ENCODE results near the gene EID2B.

EID2B gene

DNA sequence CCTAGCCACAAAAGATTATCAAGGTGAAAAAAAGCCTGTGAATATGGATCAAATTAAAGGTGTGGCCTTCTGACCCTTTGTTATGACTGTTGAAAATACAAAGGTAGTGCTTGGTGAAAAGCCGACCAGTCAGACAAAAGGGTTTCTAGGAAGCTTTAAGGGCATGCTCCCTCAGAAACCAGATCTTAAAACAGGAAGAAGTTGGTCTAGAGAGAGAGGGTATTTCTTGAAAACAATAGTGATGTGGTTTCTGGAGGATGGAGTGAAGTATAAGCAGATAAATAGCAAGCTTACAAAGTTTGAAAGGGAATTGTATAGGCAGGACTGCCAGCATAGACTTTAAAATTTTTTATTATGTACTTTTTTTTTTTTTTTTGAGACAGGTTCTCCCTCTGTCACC is 12.3 kb upstream of the EID2B start:
- H3K4me3 ChIP-seq (ENCODE audit: low read length) = no peak overlapping the region
- H3K27ac ChIP-seq (ENCODE audit: low read depth, low read length) = no peak overlapping the region
- peaks cover 3% of the 10 kb centered on the region for H3K4me1 ChIP-seq (ENCODE audit: control insufficient read depth, insufficient read depth, low read length)
- no peaks in the 10 kb centered on the region for H3K27me3 ChIP-seq (ENCODE audit: control insufficient read depth, insufficient read depth, low read length)
- no peaks in the 10 kb centered on the region for H3K36me3 ChIP-seq (ENCODE audit: control insufficient read depth, insufficient read depth, low read length)
- no peak overlapping the region for H3K9ac ChIP-seq (ENCODE audit: low read length)

DNA sequence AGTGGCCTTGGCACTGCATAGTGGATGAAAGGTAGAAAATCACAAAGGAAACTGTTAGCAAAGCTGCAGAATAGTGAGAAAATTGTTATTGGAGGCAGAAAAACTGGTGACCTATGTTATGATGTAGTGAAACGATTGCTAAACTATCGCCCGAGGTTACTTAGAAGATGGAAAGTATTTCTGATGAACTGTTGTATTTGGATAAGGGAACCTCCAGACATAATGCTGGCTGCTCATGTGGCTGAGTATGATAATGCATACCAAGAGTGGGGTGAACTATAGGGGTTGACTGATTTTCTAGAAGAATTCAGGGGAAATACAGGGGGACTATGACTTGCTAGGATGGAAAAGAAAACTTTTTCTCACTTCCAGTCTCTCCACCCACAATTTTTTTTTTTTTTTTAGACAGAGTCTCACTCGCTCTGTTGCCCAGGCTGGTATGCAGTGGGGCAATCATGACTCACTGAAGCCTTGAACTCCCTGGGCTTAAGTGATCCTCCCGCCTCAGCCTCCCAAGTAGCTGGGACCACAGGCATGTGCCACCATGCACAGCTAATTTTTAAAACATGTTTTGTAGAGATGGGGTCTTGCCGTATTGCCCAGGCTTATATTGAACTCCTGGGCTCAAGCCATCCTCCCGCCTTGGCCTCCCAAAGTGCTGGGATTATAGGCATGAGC is 11.7 kb upstream of the EID2B start:
- H3K4me1 ChIP-seq (ENCODE audit: control insufficient read depth, insufficient read depth, low read length) = peaks cover 3% of the 10 kb centered on the region
- no peak overlapping the region for H3K9ac ChIP-seq (ENCODE audit: low read length)
- H3K27me3 ChIP-seq (ENCODE audit: control insufficient read depth, insufficient read depth, low read length) = no peaks in the 10 kb centered on the region
- no peak overlapping the region for H3K4me3 ChIP-seq (ENCODE audit: low read length)
- H3K36me3 ChIP-seq (ENCODE audit: control insufficient read depth, insufficient read depth, low read length) = no peaks in the 10 kb centered on the region
- H3K27ac ChIP-seq (ENCODE audit: low read depth, low read length) = no peak overlapping the region

DNA sequence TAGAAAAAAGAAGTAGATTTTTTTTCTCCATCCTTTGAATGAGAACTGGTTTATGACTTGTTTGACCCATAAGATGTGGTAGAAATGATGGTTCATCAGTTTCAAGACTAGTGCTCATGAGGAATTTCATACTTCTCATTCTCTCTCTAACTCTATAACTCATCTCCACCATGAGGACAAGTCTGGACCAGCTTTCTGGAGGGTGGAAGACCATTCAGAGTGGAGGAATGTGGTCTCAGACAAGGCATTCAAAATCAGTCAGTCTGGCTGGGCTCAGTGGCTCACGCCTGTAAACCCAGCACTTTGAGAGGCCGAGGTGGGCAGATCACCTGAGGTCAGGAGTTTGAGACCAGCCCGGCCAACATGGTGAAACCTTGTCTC is 10.8 kb upstream of the EID2B start:
- Histone ChIP-seq H3K27me3 (ENCODE audit: control insufficient read depth, insufficient read depth, low read length) (no peaks in the 10 kb centered on the region), H3K27ac (ENCODE audit: low read depth, low read length) (no peak overlapping the region), H3K4me1 (ENCODE audit: control insufficient read depth, insufficient read depth, low read length) (peaks cover 9% of the 10 kb centered on the region), H3K9ac (ENCODE audit: low read length) (no peak overlapping the region), H3K36me3 (ENCODE audit: control insufficient read depth, insufficient read depth, low read length) (no peaks in the 10 kb centered on the region), H3K4me3 (ENCODE audit: low read length) (no peak overlapping the region)

DNA sequence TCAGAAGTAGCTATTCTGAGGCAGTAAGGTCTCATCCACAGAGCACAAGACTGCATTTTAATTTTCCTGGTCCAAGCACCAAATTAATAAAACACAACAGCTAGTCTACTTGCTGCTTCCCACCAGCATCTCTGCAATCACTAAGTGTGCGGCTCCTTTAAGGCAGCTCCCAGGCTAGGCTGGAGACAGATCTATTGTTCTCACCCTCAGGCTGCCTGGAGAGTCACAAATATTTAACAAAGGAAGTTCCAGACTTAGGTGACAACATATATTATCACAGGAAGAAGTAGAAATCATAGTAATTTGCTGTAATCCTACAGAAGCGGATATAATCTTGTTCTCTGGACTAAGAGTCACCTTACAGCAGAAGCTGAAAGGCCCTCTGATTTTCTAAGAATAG is 9.6 kb upstream of the EID2B start:
- no peaks in the 10 kb centered on the region for H3K36me3 ChIP-seq (ENCODE audit: control insufficient read depth, insufficient read depth, low read length)
- H3K4me1 ChIP-seq (ENCODE audit: control insufficient read depth, insufficient read depth, low read length) = peaks cover 9% of the 10 kb centered on the region
- H3K4me3 ChIP-seq (ENCODE audit: low read length) = no peak overlapping the region
- H3K9ac ChIP-seq (ENCODE audit: low read length) = no peak overlapping the region
- H3K27me3 ChIP-seq (ENCODE audit: control insufficient read depth, insufficient read depth, low read length) = no peaks in the 10 kb centered on the region
- H3K27ac ChIP-seq (ENCODE audit: low read depth, low read length) = no peak overlapping the region

DNA sequence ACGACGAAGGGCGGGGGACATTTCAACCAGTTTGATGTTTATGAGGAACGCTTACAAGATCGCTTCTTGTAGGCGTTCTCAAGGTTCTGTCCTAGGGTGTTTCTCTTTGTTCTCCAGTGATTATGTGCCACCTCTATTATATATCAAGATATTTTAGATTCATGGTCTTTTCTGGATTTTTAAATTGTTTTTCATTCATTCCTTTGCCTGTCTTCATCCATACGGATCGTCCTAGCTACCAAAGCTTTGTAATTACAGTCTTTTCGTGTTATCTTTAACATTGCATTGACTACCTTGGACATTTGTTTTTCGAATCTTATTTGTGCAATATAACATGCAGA is 7.7 kb upstream of the EID2B start:
- H3K27ac ChIP-seq (ENCODE audit: low read depth, low read length) = no peak overlapping the region
- peak overlapping the region; percentile 60 for H3K4me3 ChIP-seq (ENCODE audit: low read length)
- H3K9ac ChIP-seq (ENCODE audit: low read length) = no peak overlapping the region
- H3K36me3 ChIP-seq (ENCODE audit: control insufficient read depth, insufficient read depth, low read length) = no peaks in the 10 kb centered on the region
- peaks cover 9% of the 10 kb centered on the region for H3K4me1 ChIP-seq (ENCODE audit: control insufficient read depth, insufficient read depth, low read length)
- no peaks in the 10 kb centered on the region for H3K27me3 ChIP-seq (ENCODE audit: control insufficient read depth, insufficient read depth, low read length)

DNA sequence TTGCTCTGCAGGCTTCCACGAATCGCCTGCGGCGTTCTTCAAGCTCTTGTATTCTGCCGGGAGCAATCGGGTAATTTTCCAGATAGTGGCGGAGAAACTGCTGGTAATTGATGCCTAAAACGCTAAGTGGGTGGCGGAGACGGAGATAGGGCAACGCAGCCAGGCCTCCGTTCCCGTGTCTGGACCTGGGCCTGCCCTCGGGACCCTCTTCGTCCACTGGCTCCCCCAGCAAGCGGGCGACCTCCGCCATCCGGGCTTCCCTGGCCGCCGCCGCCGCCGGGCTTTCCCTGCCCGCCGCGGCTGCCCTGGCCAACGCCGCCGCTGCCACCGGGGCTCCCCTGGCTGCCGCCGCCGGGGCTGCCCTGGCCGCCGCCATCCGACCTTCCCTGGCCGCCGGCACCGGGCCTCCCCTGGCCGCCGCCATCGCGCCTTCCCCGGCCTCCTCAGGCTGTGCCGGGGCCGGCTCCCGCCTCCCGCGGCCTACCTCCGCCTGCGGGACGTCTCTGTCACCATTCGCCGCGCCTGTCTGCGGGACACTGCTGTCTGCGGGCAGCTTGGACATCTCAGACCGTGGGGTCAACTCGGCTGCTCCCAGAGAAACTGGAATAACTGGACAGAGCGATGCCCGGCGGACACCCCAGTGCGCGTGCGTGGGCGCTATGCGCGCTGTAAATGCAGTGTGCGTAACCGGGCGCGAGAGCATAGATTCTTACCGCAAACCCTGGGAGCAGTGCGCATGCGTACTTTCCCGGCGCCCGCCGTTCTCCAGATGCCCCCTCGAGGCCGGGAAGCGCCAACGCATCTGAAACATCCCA is 7.1 kb upstream of the EID2B start, which contains the start of gene EID2:
EID2 (minus strand) TSS at position 644 of the 815 bp plus-strand sequence; CDS start at position 562, 82 bp downstream.
- H3K27ac ChIP-seq (ENCODE audit: low read depth, low read length) = peak within 1 kb of the TSS; percentile 93
- no peaks in the 10 kb centered on the region for H3K36me3 ChIP-seq (ENCODE audit: control insufficient read depth, insufficient read depth, low read length)
- peak within 1 kb of the TSS; percentile 60 for H3K4me3 ChIP-seq (ENCODE audit: low read length)
- peak within 1 kb of the TSS; percentile 3 for H3K9ac ChIP-seq (ENCODE audit: low read length)
- H3K4me1 ChIP-seq (ENCODE audit: control insufficient read depth, insufficient read depth, low read length) = peaks cover 9% of the 10 kb centered on the region
- H3K27me3 ChIP-seq (ENCODE audit: control insufficient read depth, insufficient read depth, low read length) = no peaks in the 10 kb centered on the region

DNA sequence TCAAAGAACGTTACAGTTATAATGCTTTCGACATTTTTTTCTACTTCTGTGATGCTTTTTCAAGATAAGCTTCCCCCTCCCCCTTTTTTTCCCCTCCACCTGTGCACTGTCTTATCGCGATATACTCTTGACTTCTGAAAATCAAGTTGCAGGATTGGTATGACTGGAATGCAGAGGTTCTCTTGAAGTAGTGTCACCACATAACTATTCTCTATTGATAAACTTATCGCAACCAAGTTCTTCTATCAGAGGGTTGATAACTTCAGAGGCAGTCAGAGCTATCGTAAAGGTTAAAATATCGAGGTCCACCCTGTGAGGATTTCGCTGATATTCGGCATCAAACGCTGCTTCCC is 6.5 kb upstream of the EID2B start:
- Histone ChIP-seq H3K27me3 (ENCODE audit: control insufficient read depth, insufficient read depth, low read length) (no peaks in the 10 kb centered on the region), H3K9ac (ENCODE audit: low read length) (peak overlapping the region; percentile 3), H3K36me3 (ENCODE audit: control insufficient read depth, insufficient read depth, low read length) (no peaks in the 10 kb centered on the region), H3K4me3 (ENCODE audit: low read length) (peak overlapping the region; percentile 60), H3K4me1 (ENCODE audit: control insufficient read depth, insufficient read depth, low read length) (peaks cover 9% of the 10 kb centered on the region), H3K27ac (ENCODE audit: low read depth, low read length) (peak overlapping the region; percentile 93)

DNA sequence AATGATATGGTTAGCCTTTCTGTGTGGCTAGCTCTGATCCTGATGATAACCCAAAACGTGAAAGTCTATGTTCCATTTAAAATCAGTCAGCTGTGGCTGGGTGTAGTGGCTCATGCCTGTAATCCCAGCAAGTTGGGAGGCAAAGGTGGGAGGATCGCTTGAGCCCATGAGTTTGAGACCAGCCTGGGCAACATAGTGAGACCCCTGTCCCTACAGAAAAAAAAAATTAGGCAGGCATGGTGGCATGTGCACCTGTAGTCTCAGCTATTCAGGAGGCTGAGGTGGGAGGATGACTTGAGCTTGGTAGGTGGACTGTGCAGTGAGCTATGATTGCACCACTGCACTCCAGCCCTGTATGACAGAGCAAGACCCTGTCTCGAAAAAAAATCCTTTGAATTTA is 1.1 kb upstream of the EID2B start:
- H3K4me1 ChIP-seq (ENCODE audit: control insufficient read depth, insufficient read depth, low read length) = peaks cover 10% of the 10 kb centered on the region
- no peak overlapping the region for H3K4me3 ChIP-seq (ENCODE audit: low read length)

DNA sequence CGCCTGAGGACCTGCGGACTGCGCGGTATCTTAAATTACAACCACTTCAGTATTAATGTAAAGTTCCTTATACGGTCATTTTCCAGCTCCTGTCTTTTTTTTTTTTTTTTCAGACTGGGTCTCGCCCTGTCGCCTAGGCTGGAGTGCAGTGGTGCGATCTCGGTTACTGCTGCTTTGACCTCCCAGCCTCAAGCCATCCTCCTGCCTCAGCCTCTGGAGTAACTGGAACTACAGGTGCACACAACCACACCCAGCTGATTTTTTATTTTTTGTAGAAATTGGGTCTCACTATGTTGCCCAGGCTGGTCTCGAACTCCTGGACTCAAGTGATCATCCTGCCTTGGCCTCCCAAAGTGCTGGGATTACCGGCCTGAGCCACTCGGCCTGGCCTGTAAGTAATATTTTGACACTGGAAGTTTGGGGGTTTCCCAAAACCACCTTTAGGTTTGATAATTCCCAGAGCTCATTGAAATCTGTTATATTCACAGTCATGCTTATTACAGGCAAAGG is 406 bp upstream of the EID2B start:
- Histone ChIP-seq H3K36me3 (ENCODE audit: control insufficient read depth, insufficient read depth, low read length) (no peaks in the 10 kb centered on the region), H3K27me3 (ENCODE audit: control insufficient read depth, insufficient read depth, low read length) (no peaks in the 10 kb centered on the region), H3K4me3 (ENCODE audit: low read length) (no peak overlapping the region), H3K27ac (ENCODE audit: low read depth, low read length) (no peak overlapping the region), H3K4me1 (ENCODE audit: control insufficient read depth, insufficient read depth, low read length) (peaks cover 9% of the 10 kb centered on the region), H3K9ac (ENCODE audit: low read length) (no peak overlapping the region)

More for the DNA sequence above, 1.1 kb upstream of the EID2B start:
- Histone ChIP-seq H3K36me3 (ENCODE audit: control insufficient read depth, insufficient read depth, low read length) (no peaks in the 10 kb centered on the region), H3K27ac (ENCODE audit: low read depth, low read length) (no peak overlapping the region), H3K9ac (ENCODE audit: low read length) (no peak overlapping the region), H3K27me3 (ENCODE audit: control insufficient read depth, insufficient read depth, low read length) (no peaks in the 10 kb centered on the region)

DNA sequence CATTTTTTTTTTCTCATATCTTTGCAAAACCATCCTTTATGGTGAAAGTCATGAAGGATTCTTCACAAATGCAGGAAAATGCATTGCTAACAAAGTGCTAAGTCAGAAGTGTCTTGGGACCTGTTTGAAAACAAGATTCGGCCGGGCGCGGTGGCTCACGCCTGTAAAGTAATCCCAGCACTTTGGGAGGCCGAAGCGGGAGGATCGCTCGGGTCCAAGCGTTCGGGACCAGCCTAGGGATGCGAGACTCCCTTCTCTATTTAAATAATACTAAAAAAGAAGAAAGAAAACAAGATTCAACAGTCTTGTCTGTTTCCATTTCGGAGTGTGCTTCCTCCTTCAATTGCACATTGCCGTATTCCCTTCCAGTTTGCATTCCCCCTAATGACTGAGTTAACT is 819 bp downstream of the EID2B start:
- H3K27ac ChIP-seq (ENCODE audit: low read depth, low read length) = peak overlapping the region; percentile 81
- H3K4me3 ChIP-seq (ENCODE audit: low read length) = peak overlapping the region; percentile 90
- H3K27me3 ChIP-seq (ENCODE audit: control insufficient read depth, insufficient read depth, low read length) = no peaks in the 10 kb centered on the region
- H3K36me3 ChIP-seq (ENCODE audit: control insufficient read depth, insufficient read depth, low read length) = no peaks in the 10 kb centered on the region
- H3K4me1 ChIP-seq (ENCODE audit: control insufficient read depth, insufficient read depth, low read length) = peaks cover 9% of the 10 kb centered on the region
- peak overlapping the region; percentile 87 for H3K9ac ChIP-seq (ENCODE audit: low read length)

DNA sequence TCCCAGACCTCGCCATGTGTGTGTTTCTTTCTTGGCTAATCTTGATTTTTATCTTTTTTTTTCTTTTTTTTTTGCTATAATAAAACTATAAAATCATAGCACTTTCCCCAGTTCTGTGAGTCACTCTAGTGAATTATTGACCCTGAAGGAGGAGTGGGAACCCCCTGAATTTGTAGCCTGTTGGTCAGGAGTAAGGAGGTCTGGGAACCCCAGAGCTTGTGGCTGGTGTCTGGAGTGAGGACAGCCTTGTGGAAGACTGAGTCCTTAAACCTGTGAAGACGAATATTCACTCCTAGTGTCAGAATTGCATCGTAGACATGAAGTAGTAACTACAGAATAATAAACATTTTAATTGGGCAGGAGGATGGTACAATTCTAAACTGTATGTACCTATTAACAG is 7.4 kb downstream of the EID2B start:
- no peak overlapping the region for H3K27ac ChIP-seq (ENCODE audit: low read depth, low read length)
- no peaks in the 10 kb centered on the region for H3K4me1 ChIP-seq (ENCODE audit: control insufficient read depth, insufficient read depth, low read length)
- H3K36me3 ChIP-seq (ENCODE audit: control insufficient read depth, insufficient read depth, low read length) = no peaks in the 10 kb centered on the region
- H3K9ac ChIP-seq (ENCODE audit: low read length) = no peak overlapping the region
- no peaks in the 10 kb centered on the region for H3K27me3 ChIP-seq (ENCODE audit: control insufficient read depth, insufficient read depth, low read length)
- H3K4me3 ChIP-seq (ENCODE audit: low read length) = no peak overlapping the region

DNA sequence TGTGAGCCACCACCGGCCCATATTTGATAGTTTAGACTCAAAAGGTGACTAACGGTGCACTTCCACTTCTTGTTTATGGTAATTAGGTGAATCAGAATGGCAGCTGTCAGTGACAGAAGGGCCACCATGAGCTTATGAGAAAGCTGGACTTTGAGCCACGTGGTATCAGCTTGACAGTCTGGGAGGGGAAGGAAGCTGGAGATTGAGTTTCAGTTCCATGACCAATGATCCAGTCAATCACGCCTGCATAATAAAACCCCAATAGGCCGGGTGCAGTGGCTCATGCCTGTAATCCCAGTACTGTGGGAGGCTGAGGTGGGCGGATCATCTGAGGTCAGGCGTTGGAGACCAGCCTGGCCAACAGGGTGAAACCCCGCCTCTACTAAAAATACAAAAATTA is 8.2 kb downstream of the EID2B start:
- Histone ChIP-seq H3K27ac (ENCODE audit: low read depth, low read length) (no peak overlapping the region), H3K27me3 (ENCODE audit: control insufficient read depth, insufficient read depth, low read length) (no peaks in the 10 kb centered on the region), H3K4me3 (ENCODE audit: low read length) (no peak overlapping the region), H3K4me1 (ENCODE audit: control insufficient read depth, insufficient read depth, low read length) (no peaks in the 10 kb centered on the region), H3K36me3 (ENCODE audit: control insufficient read depth, insufficient read depth, low read length) (no peaks in the 10 kb centered on the region), H3K9ac (ENCODE audit: low read length) (no peak overlapping the region)

Data from rectal smooth muscle tissue (tissue), 1 donor.